ENCODE measurements around the gene ARRDC1.

DNA sequence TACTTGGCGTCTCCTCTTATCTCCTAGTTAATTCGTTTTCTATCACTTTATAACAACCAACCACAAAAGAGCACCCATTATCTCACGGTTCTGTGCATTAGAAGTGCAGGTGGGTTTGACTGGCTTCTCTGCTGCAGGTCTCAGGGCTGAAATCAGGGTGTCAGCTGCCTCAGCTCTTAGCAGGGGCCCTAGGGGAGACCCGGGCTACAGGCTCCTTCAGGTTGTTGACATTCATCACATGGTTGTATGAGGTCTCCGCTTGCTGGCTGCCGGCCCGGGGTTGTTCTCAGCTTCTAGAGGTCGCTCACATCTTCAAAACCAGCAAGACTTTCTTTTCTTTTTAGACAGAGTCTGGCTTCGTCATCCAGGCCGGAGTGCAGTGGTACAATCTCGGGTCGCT is 12.3 kb upstream of the ARRDC1 start:
- no peak for TF ChIP-seq CTCF (conservative IDR thresholded peaks at IDR 0.05; ENCODE audit: low read depth, low read length)
- TF ChIP-seq EZH2 (IDR thresholded peaks at IDR 0.05; ENCODE audit: borderline replicate concordance, low read depth, low read length, poor library complexity, severe bottlenecking) = no peak
